Left ventricle myocardium superior (tissue), 1 donor: Measurements from ENCODE around the gene TMC5. TPM values are rescaled to one million over a fixed set of nuclear protein-coding genes. Genes with fewer than 3 reads are reported as not detected.
A peak's percentile ranks its signal among the peaks of the same experiment; 100 is the strongest.
"Not testable (repeated sequence)": the region's sequence is repeated elsewhere in the genome, so short reads cannot be mapped to it uniquely, and the experiment has no call there.

Experiments used
- ATAC-seq: fragments of 200-7000 bp; cut with Tn5 transposase; one replicate; pipeline ENCODE4 v1.9.1; 2020; ENCODE audit warnings: mild to moderate bottlenecking, moderate library complexity
- DNase-seq: peaks from one replicate; pipeline ENCODE4 v3.0.0-alpha.2; 2020
- intact Hi-C: fragments of 100-400 bp; cut with micrococcal nuclease; formaldehyde crosslinking; loops from one replicate; pipeline ENCODE4 v1.11.0; 2022
- total RNA-seq: library from RNA; stranded (reverse); fragmentation: NEBNext Ultra II Directional; extraction: Animal tissue kit (Norgen Biotek cat#: 25700); gene quantifications from one replicate; pipeline ENCODE4 v1.2.1, GENCODE V29; 2021
- donor health status: DM: no; HTN: yes; CAD: no; lungs with severe emphysema.

Gene TMC5
- total RNA-seq, 1 donor from 2014 or later, result not detected

DNA sequence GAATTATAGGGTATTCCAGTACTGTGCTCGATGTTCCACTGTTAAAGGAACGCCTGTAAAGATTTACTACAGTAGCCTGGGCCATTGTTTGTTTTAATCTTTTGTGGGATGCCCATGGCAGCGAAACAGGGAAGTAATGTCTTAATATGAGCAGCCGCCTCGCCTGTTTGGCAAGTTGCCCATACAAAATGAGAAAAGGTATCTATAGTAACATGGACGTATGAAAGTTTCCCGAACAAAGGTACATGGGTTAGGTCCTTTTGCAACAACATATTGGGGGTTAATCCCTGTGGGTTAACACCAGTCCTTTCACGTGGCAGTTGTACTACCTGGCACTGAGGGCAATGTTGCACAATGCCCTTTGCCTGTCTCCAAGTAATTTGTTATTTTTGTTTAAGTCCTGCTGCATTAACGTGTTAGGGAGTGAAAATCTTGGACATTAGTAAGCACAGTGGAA, 21.1 kb upstream of the TMC5 start:
- ATAC-seq, result no peak
- intact Hi-C loops, result no loop called here

DNA sequence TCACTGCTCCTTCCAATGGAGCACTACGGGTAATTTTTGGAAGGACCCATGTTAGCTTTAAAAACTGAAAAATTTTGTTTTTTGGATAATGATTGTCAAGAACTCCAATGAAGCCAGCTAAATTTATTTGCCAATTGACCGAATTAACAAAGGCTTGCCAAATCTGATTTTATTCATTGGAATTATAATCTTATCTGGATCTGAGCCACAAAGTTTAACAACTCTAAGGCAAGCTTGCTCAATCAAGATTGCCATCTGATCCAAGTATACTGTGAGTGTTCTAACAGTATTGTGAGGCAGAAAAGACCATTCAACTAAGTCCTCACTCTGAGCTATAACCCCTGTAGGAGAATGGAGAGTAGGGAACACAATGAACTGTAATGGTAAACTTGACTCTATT, 20.3 kb upstream of the TMC5 start:
- intact Hi-C loops, ATAC-seq, DNase-seq: not testable (repeated sequence)

More for the DNA sequence above, 21.1 kb upstream of the TMC5 start:
- no peak for DNase-seq

DNA sequence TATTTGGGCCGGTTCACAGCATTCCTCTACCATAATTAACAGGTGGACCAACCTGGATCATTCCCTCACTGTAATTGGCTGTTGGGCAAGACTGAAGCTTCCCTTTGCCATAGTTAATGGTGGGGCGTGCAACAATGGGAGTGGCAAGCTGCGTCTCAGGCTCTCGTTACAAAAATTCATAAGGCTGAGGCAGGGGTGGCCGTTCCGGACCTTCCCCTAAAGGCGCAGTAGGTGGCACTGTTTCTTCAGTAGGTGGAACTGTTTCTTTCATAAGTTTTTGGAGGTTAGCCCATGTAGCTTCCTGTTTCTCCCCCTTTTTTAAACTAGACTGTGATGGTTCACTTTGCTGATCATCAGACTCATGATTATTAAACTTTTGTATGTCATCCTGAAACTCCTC, 17.0 kb upstream of the TMC5 start:
- intact Hi-C loops, result no loop called here
- ATAC-seq (no peak), DNase-seq (no peak)

DNA sequence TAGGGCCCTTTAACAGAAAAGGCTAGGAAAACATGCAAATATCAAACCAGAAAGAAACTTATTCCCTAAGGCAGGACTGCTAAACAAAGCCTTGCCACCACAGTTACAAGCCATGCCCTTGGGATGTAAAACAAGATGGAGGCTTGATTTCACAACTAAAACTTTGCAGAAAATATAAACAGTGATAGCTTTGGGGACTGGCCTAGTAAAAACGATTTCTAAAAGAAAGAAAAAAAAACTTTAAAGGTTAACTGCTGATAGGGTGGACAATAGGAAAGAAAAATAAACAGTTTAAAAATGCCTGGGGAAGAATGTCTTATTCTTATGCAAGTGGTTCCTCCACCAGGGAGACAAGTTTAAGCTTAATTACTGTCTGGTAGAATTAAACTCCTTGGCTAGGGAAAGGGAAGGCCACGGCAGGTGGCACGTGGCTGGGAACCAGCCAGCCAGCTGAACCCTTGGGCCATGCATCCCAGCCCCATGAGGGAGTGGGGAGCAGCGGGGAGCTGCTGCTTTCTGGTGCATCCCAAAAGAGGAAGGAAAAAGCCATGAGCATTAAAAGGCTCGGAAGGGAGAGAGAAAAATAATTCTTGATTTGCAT, 10.7 kb upstream of the TMC5 start:
- no peak for ATAC-seq
- no peak for DNase-seq
- intact Hi-C loops, result no loop called here

DNA sequence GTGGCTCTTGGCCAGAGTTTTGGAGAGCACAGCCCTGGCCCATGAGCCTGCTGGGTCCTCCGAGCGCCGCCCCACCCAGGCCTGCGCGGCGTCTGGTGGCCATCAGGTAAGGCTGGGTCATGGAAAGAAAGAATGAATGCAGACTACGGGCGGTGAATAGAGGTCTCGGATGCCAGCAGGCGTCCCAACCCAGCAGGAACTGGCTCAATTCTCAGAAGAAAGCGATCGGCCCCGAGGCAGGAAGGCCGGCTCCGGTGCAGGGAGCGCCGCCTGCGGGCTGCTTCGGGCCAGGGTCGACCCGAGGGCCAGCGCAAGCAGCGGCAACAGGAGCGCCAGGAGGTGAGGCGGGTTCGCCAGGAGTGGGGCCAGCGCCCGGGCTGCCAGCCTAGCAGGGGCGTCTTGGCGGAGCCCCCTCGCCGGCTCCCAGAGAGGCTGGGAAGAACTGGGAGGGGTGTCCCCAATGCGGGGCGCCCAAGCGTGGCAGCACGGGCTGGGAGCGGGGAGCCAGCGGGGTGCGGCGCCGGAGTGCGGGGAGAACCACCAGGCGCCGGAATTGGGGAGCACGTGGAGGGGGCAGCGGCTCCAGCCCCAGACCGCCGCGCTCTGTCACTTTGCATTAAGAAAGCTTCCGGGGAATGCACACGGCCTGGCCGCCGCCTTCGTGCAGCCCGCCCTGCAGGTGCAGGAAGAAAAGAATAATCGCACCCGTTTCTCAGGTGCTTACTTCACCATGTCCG, 7.1 kb upstream of the TMC5 start:
- ATAC-seq, result no peak
- DNase-seq, result peak; percentile 41
- intact Hi-C loops, result no loop called here

DNA sequence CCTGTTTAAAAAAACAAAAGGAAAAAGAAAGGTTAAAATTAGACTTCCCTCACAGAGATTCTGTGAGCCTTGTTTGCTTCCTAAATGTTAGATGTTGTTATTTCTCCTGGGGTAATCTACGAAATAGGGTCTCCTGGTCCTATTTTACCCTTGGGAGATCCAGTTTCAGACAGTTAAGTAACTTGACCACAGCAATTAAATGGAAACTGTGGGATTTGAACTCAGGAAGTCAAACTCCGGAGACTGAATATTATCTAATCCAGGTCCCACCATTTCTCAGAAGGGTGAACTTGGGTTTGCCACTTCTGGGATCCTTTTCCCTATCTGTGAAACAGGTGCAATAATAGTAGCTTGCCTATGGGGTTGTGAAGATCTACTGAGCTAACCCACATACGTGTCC, 6.4 kb upstream of the TMC5 start:
- DNase-seq, result no peak
- ATAC-seq, result no peak
- intact Hi-C loops, result no loop called here

DNA sequence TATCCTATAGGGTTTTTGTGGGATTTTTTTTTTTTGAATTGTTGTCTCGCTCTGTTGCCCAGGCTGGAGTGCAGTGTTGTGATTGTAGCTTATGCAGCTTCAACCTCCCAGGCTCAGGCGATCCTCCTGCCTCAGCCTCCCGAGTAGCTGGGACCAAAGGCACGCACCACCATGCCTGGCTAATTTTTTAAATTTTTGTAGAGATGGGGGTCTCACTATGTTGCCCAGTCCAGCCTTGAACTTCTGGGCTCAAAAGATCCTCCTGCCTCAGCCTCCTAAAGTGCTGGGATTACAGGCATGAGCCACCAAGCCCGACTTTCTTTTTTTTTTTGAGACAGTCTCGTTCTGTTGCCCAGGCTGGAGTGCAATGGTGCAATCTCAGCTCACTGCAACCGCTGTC, 5.6 kb upstream of the TMC5 start:
- intact Hi-C loops, ATAC-seq, DNase-seq: not testable (repeated sequence)

DNA sequence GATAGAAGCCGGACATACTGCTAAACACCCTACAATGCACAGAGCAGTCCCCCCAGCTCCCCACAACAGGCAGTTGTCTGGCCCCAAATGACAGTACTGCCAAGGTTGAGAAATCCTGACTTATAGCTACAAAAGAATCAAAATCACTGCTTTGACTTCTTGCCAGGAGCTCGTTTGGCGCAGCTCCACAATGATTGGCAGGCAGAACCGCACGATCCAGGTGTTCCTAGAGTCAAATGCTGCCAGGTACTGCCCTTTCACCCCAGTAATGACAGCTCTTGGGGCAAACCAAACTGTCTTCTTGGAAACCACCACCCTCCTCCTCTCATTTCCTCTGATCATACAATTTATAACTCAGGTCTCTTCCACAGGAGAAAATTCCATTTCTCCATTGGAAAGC, 2.2 kb upstream of the TMC5 start:
- DNase-seq (no peak), ATAC-seq (no peak)
- intact Hi-C loops, result no loop called here

DNA sequence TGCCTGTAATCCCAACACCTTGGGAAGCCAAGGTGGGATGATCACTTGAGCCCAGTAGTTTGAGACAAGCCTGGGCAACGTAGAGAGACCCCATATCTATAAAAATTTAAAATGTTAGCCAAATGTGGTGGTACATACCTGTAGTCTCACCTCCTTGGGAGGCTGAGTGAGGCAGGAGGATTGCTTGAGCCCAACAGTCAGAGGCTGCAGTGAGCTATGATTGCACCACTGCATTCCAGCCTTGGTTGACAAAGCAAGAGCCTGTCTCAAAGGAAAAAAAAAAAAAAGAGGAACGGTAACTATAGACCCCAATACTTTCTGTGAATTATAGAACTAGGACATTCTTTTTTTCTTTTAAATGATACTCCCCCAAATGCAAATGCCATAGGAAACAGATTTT, 1.8 kb upstream of the TMC5 start:
- DNase-seq, result no peak
- intact Hi-C loops, result no loop called here
- no peak for ATAC-seq

DNA sequence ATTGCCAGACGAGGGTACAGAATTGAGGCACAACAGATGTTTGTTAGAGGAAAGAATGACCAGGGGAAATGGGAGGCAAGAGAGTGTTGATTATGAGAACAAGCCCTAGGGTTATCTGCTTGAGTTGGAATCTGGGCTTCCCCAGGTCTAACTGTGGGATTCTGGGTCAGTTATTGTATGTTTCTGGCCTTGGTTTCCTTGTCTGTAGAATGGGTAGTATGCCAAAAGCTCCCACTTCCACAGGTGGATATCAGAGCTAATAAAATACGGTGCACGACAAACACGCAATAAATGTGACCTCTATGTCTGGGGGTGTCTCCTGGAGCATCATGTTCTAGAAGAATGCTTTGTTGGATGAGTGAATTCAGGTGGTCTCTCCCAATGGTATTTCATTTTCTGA, 517 bp downstream of the TMC5 start:
- ATAC-seq, result no peak

DNA sequence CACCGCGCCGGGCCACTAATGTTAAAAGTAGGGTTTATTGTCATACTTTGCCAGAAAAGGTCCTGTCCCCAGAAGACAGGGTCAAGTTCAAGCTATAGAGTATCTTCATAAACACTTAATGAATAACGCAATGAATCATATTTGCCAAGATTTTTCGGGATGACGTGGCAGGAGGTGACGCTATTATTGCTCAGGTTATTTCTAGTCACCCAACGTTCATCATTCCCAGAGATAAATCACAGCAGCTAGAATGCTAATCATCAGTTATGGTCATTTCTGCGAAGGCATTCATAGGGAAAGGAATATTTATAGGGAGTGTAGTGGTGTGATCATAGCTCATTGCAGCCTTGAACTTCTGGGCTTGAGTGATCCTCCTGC, 2.0 kb downstream of the TMC5 start:
- intact Hi-C loops, result no loop called here
- no peak for ATAC-seq
- no peak for DNase-seq

More for the DNA sequence above, 517 bp downstream of the TMC5 start:
- intact Hi-C loops, result no loop called here
- no peak for DNase-seq

DNA sequence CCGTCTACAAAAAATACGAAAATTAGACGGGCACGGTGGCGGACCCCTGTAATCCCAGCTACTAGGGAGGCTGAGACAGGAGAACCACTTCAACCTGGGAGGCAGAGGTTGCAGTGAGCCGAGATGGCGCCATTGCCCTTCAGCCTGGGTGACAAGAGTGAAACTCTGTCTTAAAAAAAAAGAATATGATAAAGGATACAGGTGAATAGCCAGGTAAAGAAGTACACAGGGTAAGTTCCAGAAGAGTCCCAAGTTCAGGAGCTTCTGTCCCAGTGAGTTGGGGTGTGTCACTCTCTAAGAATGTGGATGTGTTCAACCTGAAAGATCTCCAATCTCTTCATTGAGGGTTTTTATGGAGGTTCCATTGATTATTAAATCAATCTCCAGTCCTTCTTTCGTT, 6.8 kb downstream of the TMC5 start:
- no peak for DNase-seq
- intact Hi-C loops, result no loop called here
- ATAC-seq, result no peak

DNA sequence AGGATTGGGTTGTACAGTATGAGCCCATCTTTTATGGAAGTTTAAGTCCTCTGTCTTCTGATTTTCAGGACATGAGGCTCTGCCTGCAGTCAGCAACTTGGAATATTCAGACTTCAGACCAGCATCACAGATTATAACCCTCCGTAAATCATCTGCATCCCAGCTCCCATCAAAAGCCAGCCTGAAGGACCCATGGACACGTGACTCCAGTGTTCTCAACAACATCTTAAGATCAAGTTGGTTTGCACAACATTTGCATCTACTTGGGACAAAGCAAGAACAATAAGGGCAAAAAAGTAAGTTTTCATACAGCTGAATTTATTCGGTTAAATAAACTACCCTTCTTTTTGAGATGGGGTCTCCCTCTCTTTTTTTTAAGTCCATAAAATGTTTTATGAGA, 12.7 kb downstream of the TMC5 start:
- DNase-seq, result no peak
- ATAC-seq, result no peak
- intact Hi-C loops, result no loop called here

DNA sequence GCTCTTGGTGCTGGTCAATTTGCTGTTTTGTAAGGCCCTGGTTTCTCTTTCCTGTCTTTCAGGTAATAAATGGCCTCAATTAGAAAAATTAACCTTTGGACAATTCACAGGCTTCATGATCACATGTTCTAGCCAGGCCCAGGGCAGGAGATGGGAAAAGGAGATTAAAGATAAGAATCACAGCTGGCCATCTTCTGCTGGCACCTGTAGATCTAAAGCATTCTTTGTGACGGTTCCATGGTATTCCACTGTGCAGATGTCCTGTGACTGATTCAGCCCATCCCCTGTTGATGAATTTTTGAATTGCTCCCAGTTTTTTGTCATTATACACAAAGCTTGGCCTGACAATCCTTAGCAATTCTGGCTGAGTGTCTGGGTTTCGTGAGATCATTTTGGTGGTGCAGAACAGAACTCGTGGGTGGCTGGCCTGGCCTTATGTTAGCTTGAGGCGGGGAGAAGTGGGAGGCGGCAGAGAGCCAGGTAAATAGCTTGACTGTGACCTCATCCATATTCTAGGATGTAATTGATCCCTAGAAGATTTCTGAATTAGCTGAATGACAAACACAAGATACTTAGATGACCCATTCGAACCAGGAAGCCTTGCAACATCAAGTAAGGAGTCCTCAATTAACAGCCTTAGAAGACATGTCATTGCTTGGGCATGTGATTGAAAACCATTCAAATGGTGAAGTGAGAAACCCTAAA, 14.1 kb downstream of the TMC5 start:
- ATAC-seq, result no peak
- intact Hi-C loops, result no loop called here

DNA sequence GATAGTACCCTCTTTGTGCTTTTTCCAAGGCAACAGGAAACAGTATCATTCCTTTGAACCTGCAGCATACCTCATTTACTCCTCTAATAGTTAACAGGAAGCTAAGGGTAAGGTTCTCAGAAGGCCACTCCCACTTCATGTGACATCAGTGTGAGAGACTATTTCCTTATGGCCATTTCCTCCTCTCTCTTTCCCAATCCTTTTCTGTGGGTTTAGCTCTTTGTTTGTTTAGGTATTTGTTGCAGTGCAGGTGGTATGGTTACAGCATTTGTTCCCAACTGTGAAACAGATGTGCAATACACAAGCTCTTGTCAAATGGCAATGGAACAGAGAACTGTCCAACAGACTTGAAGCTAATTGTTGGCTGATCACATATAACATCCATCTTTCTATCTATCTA, 14.7 kb downstream of the TMC5 start:
- no peak for DNase-seq
- ATAC-seq, result no peak
- intact Hi-C loops, result no loop called here

More for the DNA sequence above, 14.1 kb downstream of the TMC5 start:
- no peak for DNase-seq

DNA sequence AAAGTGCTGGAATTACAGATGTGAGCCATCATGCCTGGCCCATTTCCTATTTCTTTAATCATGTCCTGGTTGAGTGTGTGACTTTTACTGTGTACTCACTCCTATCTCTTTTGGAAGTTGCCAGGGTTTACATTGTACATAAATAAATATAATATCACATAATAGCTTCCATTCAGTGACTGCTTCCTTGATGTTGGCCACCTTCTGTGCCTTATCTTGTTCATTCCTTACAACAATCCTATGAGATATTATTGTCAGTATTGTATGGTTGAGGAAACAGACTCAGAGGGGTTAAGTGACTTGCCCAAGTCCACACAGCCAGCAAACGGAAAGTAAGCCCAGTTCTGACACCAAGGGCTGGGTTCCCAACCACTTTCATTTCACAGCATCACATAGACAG, 16.9 kb downstream of the TMC5 start:
- DNase-seq (no peak), ATAC-seq (no peak)
- intact Hi-C loops, result no loop called here

DNA sequence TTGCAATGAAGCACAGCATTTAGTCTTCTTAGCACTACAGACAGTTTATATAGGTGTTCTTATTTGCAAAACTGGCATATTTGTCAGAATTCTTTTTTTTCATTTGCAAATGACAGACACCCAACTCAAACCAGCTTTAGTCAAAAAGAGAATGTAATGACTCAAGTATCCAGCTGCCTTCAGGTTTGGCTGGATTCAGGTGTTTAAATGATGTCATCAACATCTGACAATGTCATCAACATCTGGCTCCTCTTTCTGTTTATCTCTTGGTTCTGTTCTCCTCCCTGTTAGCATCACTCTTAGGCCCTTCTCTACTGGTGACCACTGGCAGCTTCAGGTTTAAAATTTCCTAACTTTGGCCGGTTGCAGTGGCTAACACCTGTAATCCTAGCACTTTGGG, 18.9 kb downstream of the TMC5 start:
- no peak for DNase-seq
- no peak for ATAC-seq
- intact Hi-C loops, result no loop called here

DNA sequence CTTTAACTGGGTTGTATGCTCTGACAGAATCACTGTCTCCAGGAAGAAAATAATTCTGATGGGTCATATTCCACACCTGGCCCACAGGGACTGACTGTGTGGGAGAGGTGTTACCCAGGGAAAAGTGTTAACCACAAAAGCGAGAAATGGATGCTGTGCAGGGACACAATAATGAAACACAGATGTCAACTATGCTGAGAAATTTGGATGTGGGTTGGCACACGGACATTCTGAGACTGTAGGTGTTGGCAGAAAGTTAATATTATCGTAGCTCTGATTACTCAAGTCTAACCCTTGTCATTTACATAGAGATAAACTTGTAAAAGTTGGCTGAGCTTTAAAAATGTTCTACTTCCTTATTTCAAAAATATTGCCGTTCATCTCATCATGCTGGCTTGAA, 19.6 kb downstream of the TMC5 start:
- ATAC-seq (no peak), DNase-seq (no peak)
- intact Hi-C loops, result no loop called here

DNA sequence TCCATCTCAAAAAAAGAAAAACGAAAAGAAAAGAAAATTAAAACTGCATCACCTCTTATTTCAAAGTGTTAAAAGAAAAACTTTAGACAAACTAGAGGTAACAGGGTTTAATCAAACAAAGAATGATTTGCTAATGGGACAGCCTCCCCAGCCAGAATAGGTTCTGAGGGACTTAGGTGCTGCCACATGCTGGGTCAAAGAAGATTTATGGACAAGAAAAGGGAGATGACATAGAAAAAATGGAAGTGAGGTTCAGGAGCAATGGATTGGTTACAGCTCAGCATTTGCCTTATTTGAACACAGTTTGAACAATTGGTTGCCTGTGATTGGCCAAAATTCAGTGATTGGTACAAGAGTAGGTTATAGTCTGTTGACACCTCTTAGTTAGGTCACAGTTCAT, 21.1 kb downstream of the TMC5 start:
- ATAC-seq, result no peak
- intact Hi-C loops, result no loop called here
- DNase-seq, result no peak

DNA sequence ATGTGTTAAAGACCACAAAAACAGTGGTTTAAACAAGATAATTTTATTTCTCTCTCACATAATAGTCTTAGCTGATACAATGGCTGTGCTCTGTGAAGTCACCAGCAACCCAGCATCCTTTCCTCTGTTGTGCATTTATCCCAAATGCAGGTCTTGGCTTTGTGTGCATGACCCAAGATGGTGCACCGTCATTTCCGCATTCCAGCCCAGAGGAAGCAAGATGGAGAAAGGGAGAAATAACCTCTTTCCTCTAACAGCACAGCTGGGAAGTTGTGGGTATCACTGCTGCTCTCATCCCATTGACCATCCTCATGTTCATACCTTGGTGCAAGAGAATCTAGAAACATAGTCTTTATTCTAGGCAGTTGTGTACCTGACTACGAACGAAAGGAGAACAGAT, 21.8 kb downstream of the TMC5 start:
- ATAC-seq (no peak), DNase-seq (no peak)
- intact Hi-C loops, result no loop called here

DNA sequence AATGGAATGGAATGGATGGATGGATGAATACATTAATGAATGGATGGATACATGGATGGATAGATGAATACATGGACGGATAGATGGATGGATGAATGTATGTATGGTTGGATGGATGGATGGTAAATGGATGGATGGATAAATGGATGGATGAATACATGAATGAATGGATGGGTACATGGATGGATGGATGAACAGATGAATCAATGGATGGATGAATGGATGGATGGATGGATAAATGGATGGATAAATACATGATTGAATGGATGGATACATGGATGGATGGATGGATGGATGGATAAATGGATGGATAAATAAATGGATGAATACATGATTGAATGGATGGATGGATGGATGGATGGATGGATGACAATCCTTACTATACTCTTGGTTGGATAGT, 26.0 kb downstream of the TMC5 start:
- no peak for ATAC-seq
- intact Hi-C loops, result no loop called here
- no peak for DNase-seq
